Neural progenitor cell (in vitro differentiated cells): Measurements from ENCODE around the gene MYBPHL.

ENCODE experiments used
- EZH2 ChIP-seq: fragments of 200-600 bp; sonication (generic); IDR thresholded peaks from 2 replicates; pipeline ENCODE4 v1.6.1; 2017; ENCODE audit warnings: antibody characterized with exemption, mild to moderate bottlenecking, moderate library complexity
- EZH2phosphoT487 ChIP-seq: fragments of 200-600 bp; sonication (generic); IDR thresholded peaks from 2 replicates; pipeline ENCODE4 v1.6.1; 2017; ENCODE audit warnings: antibody characterized with exemption
- TF ChIP-seq, protein P1 (sequence below): fragments of 200-600 bp; sonication (generic); IDR thresholded peaks from 2 replicates; pipeline ENCODE4 v1.5.1; 2017; ENCODE audit warnings: antibody characterized with exemption, mild to moderate bottlenecking

DNA sequence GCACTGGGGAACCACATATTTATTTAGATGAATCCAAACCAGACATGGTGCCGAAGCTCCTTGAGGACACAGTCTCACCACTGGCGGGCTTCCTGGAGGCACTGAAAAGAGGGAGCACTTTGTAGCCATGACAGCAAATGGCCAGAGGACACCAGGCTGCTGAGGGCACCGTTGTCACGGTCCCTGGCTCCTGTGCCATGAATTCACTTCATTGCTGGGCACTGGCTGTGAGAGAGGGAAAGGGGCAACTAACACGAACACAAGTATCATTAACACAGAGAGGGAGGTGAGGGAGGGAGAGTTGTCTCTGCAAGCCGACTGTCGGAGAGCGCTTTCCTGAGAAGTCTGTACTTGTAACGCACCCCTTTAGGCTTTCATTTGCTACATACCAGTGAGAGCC, 14.4 kb downstream of the MYBPHL start:
- TF ChIP-seq, protein P1, sequence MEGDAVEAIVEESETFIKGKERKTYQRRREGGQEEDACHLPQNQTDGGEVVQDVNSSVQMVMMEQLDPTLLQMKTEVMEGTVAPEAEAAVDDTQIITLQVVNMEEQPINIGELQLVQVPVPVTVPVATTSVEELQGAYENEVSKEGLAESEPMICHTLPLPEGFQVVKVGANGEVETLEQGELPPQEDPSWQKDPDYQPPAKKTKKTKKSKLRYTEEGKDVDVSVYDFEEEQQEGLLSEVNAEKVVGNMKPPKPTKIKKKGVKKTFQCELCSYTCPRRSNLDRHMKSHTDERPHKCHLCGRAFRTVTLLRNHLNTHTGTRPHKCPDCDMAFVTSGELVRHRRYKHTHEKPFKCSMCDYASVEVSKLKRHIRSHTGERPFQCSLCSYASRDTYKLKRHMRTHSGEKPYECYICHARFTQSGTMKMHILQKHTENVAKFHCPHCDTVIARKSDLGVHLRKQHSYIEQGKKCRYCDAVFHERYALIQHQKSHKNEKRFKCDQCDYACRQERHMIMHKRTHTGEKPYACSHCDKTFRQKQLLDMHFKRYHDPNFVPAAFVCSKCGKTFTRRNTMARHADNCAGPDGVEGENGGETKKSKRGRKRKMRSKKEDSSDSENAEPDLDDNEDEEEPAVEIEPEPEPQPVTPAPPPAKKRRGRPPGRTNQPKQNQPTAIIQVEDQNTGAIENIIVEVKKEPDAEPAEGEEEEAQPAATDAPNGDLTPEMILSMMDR, result no peak
- TF ChIP-seq EZH2, result no peak
- TF ChIP-seq EZH2phosphoT487, result no peak
